HCT116 (cell line): ENCODE data around the gene PPM1H. TPM values are rescaled to one million over a fixed set of nuclear protein-coding genes. Genes with fewer than 3 reads are reported as not detected.

ENCODE experiments used
- ATAC-seq: fragments of 200-7000 bp; cut with Tn5 transposase; 2 replicates; pipeline ENCODE4 v1.9.1; 2020; ENCODE audit warnings: mild to moderate bottlenecking, moderate library complexity
- BruUV-seq: library from RNA; stranded (reverse); fragments of 400-500 nt; replicated peaks from 2 replicates; lab custom pipeline; 2021; lab: Mats Ljungman, UMichigan
- CTCF ChIA-PET: fragments of 300-600 bp; sonication (Branson Sonifier 250); formaldehyde crosslinking; loops from one replicate; lab custom pipeline; 2021; ENCODE audit warnings: antibody characterized with exemption; lab: Charles Lee
- POLR2A ChIA-PET: fragments of 300-600, 350-600 bp; sonication (Branson Sonifier 250); formaldehyde crosslinking; loops from one replicate; lab custom pipeline; 2021; ENCODE audit warnings: antibody characterized with exemption; lab: Charles Lee
- RAD21 ChIA-PET, 2 experiments: fragments of 300-600 bp; sonication (Branson Sonifier 250); formaldehyde crosslinking; loops; one replicate each; lab custom pipeline; 2023; ENCODE audit warnings: low total read pairs in 2 of 2; ENCODE audit not compliant: uncharacterized antibody in 2 of 2, unreplicated experiment in 2 of 2, low non-redundant PET in 1 of 2; lab: Charles Lee
- DNase-seq: peaks from one replicate; pipeline ENCODE4 v3.0.0-alpha.2; 2010; ENCODE audit warnings: low read depth, low spot score
- H2AFZ ChIP-seq: fragments of 200-600 bp; shearing (Covaris generic), sonication (generic); 2 replicates; pipeline ENCODE4 v1.6.1; 2017; ENCODE audit warnings: low read depth, mixed run types, mixed read lengths, antibody characterized with exemption, low read length; ENCODE audit not compliant: poor library complexity, severe bottlenecking
- H3K27ac ChIP-seq: 2 replicates; pipeline ENCODE4 v1.5.1; 2012; ENCODE audit warnings: low read depth, low read length
- H3K27me3 ChIP-seq: fragments of 200-600 bp; sonication (generic); 2 replicates; pipeline ENCODE4 v1.6.1; 2016; ENCODE audit warnings: mixed run types, low read length, mixed read lengths; ENCODE audit not compliant: insufficient read depth
- H3K36me3 ChIP-seq, 2 experiments: fragments of 200-500 bp in 1 of 2; fragments of 200-600 bp in 1 of 2; sonication (Bioruptor generic) in 1 of 2; sonication (generic) in 1 of 2; 2 replicates each; pipeline versions ENCODE4 v1.5.1 to v1.6.1; 2014 to 2016; ENCODE audit warnings: low read length in 2 of 2, inconsistent platforms in 1 of 2, mixed read lengths in 1 of 2, mixed run types in 1 of 2; ENCODE audit not compliant: insufficient read depth in 2 of 2, control insufficient read depth in 1 of 2
- H3K4me1 ChIP-seq, 2 experiments: fragments of 200-600 bp in 1 of 2; sonication (generic) in 1 of 2; 2 replicates each; pipeline versions ENCODE4 v1.5.1 to v1.6.1; 2012 to 2017; ENCODE audit warnings: low read length in 2 of 2, inconsistent platforms in 1 of 2, mild to moderate bottlenecking in 1 of 2, mixed read lengths in 1 of 2, mixed run types in 1 of 2, moderate library complexity in 1 of 2; ENCODE audit not compliant: insufficient read depth in 2 of 2, control insufficient read depth in 1 of 2
- H3K4me2 ChIP-seq: fragments of 200-600 bp; sonication (generic); 2 replicates; pipeline ENCODE4 v1.6.1; 2017; ENCODE audit warnings: mixed run types, low read length, mixed read lengths
- H3K4me3 ChIP-seq, 2 experiments: fragments of 200-600 bp in 1 of 2; sonication (generic) in 1 of 2; replicated peaks in 1 of 2; 2 replicates each; pipeline ENCODE4 v1.5.1; 2011 to 2016; ENCODE audit warnings: low read length in 2 of 2, control low read depth in 1 of 2, low read depth in 1 of 2, mild to moderate bottlenecking in 1 of 2, mixed read lengths in 1 of 2, mixed run types in 1 of 2
- H3K79me2 ChIP-seq: fragments of 200-600 bp; sonication (generic); 2 replicates; pipeline ENCODE4 v1.6.1; 2017; ENCODE audit warnings: mild to moderate bottlenecking, mixed run types, low read length, moderate library complexity, mixed read lengths; ENCODE audit not compliant: insufficient read depth
- H3K9ac ChIP-seq: fragments of 200-600 bp; sonication (generic); 2 replicates; pipeline ENCODE4 v1.6.1; 2016; ENCODE audit warnings: low read length, mixed read lengths
- H3K9me2 ChIP-seq: fragments of 200-600 bp; sonication (generic), shearing (Covaris generic); 2 replicates; pipeline ENCODE4 v1.6.1; 2017; ENCODE audit warnings: mixed run types, mild to moderate bottlenecking, moderate library complexity; ENCODE audit not compliant: insufficient read depth
- H3K9me3 ChIP-seq, 2 experiments: fragments of 200-500 bp in 1 of 2; fragments of 200-600 bp in 1 of 2; sonication (Bioruptor generic) in 1 of 2; sonication (generic) in 1 of 2; 2 replicates each; pipeline ENCODE4 v1.6.1; 2014 to 2017; ENCODE audit warnings: low read length in 2 of 2, mixed read lengths in 2 of 2, inconsistent platforms in 1 of 2, low read depth in 1 of 2, mild to moderate bottlenecking in 1 of 2, mixed run types in 1 of 2, moderate library complexity in 1 of 2; ENCODE audit not compliant: control insufficient read depth in 1 of 2, insufficient read depth in 1 of 2
- H4K20me1 ChIP-seq: fragments of 200-600 bp; sonication (generic), shearing (Covaris generic); 2 replicates; pipeline ENCODE4 v1.6.1; 2017; ENCODE audit warnings: mixed run types, mild to moderate bottlenecking, moderate library complexity; ENCODE audit not compliant: insufficient read depth
- ATF3 ChIP-seq: IDR thresholded peaks from 2 replicates; pipeline ENCODE4 v1.6.1; 2012
- CBX3 ChIP-seq: IDR thresholded peaks from 2 replicates; pipeline ENCODE4 v1.6.1; 2012; ENCODE audit warnings: low read depth
- CEBPB ChIP-seq: IDR thresholded peaks from 2 replicates; pipeline ENCODE4 v1.6.1; 2012; ENCODE audit warnings: low read depth
- CTCF ChIP-seq, 3 experiments: fragments of 200-600 bp in 1 of 3; sonication (generic) in 1 of 3; IDR thresholded peaks in 2 of 3; conservative IDR thresholded peaks in 1 of 3; 2 replicates each; pipeline ENCODE4 v1.5.1; 2012 to 2017; ENCODE audit warnings: low read depth in 2 of 3, low read length in 2 of 3, antibody characterized with exemption in 1 of 3, borderline replicate concordance in 1 of 3, control low read depth in 1 of 3, mild to moderate bottlenecking in 1 of 3, mixed read lengths in 1 of 3, mixed run types in 1 of 3, moderate library complexity in 1 of 3; ENCODE audit not compliant: insufficient read depth in 1 of 3
- EGR1 ChIP-seq: IDR thresholded peaks from 2 replicates; pipeline ENCODE4 v1.6.1; 2012; ENCODE audit warnings: low read depth
- ELF1 ChIP-seq: IDR thresholded peaks from 2 replicates; pipeline ENCODE4 v1.6.1; 2012; ENCODE audit warnings: low read depth, borderline replicate concordance
- EZH2phosphoT487 ChIP-seq: fragments of 200-600 bp; IDR thresholded peaks from 2 replicates; pipeline ENCODE4 v1.6.1; 2018; ENCODE audit warnings: antibody characterized with exemption, borderline replicate concordance
- JUND ChIP-seq: IDR thresholded peaks from 2 replicates; pipeline ENCODE4 v1.6.1; 2012
- POLR2AphosphoS5 ChIP-seq: IDR thresholded peaks from 2 replicates; pipeline ENCODE4 v1.6.1; 2011; ENCODE audit warnings: mild to moderate bottlenecking, low read depth, low read length, moderate library complexity
- RAD21 ChIP-seq: IDR thresholded peaks from 2 replicates; pipeline ENCODE4 v1.6.1; 2012; ENCODE audit warnings: low read depth, mild to moderate bottlenecking
- REST ChIP-seq: IDR thresholded peaks from 2 replicates; pipeline ENCODE4 v1.6.1; 2012; ENCODE audit warnings: low read depth
- TCF7L2 ChIP-seq: IDR thresholded peaks from 2 replicates; pipeline ENCODE4 v1.7.0; 2011; ENCODE audit warnings: borderline replicate concordance, inconsistent platforms; ENCODE audit not compliant: insufficient read depth, insufficient read length; ENCODE audit errors: extremely low read depth
- YY1 ChIP-seq: IDR thresholded peaks from 2 replicates; pipeline ENCODE4 v1.6.1; 2011; ENCODE audit warnings: low read length, low read depth, moderate library complexity, mild to moderate bottlenecking; ENCODE audit not compliant: insufficient replicate concordance; ENCODE audit errors: extremely low read depth
- ZBTB33 ChIP-seq: IDR thresholded peaks from 2 replicates; pipeline ENCODE4 v1.6.1; 2011; ENCODE audit warnings: mild to moderate bottlenecking, low read length, moderate library complexity; ENCODE audit not compliant: insufficient replicate concordance; ENCODE audit errors: extremely low read depth
- ZFX ChIP-seq: fragments of 450-650 bp; IDR thresholded peaks from 2 replicates; pipeline ENCODE4 v1.6.1; 2017
- intact Hi-C: fragments of 100-400 bp; cut with micrococcal nuclease; formaldehyde crosslinking; loops from 2 replicates; pipeline ENCODE4 v1.10.0; 2022
- total RNA-seq: library from RNA; stranded (reverse); gene quantifications from one replicate; pipeline ENCODE4 v1.2.1, GENCODE V29; 2021; ENCODE audit not compliant: unreplicated experiment

PPM1H gene
- total RNA-seq, 1 experiment from 2014 or later, result 8.0 TPM

- TF ChIP-seq ZBTB33, result no peak
- no peak for TF ChIP-seq REST
- TF ChIP-seq CBX3, result no peak
- TF ChIP-seq CTCF (IDR thresholded peaks at IDR 0.05 in 2 of 3, conservative IDR thresholded peaks at IDR 0.05 in 1 of 3; ENCODE audit: borderline replicate concordance in 1 of 3, insufficient read depth in 1 of 3, low read depth in 2 of 3, low read length in 2 of 3), result no peak
- no peak for TF ChIP-seq YY1
- TF ChIP-seq POLR2AphosphoS5, result no peak
- TF ChIP-seq ZFX, result no peak
- TF ChIP-seq JUND, result no peak
- no peak for TF ChIP-seq RAD21
- TF ChIP-seq TCF7L2, result no peak
- no peak for TF ChIP-seq ELF1
- no peak for TF ChIP-seq EGR1
- no peak for TF ChIP-seq CEBPB
- no peak for TF ChIP-seq EZH2phosphoT487
- no peak for TF ChIP-seq ATF3
- no peak for ATAC-seq
- Histone ChIP-seq H3K4me2 (no peak overlapping the region), H3K27me3 (no peaks in the 10 kb centered on the region), H3K4me3 (no peak overlapping the region), H3K79me2 (no peaks in the 10 kb centered on the region), H3K9me3 (no peaks in the 10 kb centered on the region), H2AFZ (no peak overlapping the region), H3K4me1 (0 out of 4 replicates have a peak, but pooled peaks cover 0 to 3% of the 10 kb centered on the region in 2 experiments), H3K9ac (no peak overlapping the region), H3K36me3 (no peaks in the 10 kb centered on the region), H4K20me1 (no peaks in the 10 kb centered on the region), H3K9me2 (no peaks in the 10 kb centered on the region), H3K27ac (no peak overlapping the region)
- intact Hi-C loops, result no loop called here
- RAD21 ChIA-PET, result no interaction called here
- DNase-seq, result no peak
- CTCF ChIA-PET, result interaction anchor here (0.8 kb wide), 1 partner anchor 10 kb away, joined by 3 read pairs; no protein-coding TSS in a partner anchor
- POLR2A ChIA-PET, result no interaction called here
- no TSS peak for BruUV-seq
Measured at GRCh38 chr12:62893276-62893675, 41.7 kb downstream of the PPM1H start.
